K562 (cell line): Measurements from ENCODE around the gene MBLAC2. TPM values are rescaled to one million over a fixed set of nuclear protein-coding genes. Genes with fewer than 3 reads are reported as not detected.
A peak's percentile ranks its signal among the peaks of the same experiment; 100 is the strongest.

Experiments used
- ATAC-seq: fragments of 200-7000 bp; cut with Tn5 transposase; 3 replicates; pipeline ENCODE4 v1.9.1; 2020; ENCODE audit warnings: moderate library complexity
- BruUV-seq: library from RNA; stranded (reverse); fragments of 400-500 nt; replicated peaks from 2 replicates; lab custom pipeline; 2021; lab: Mats Ljungman, UMichigan
- CTCF ChIA-PET: fragments of 300-600 bp; formaldehyde crosslinking; extraction: SDS; loops from one replicate; lab custom pipeline; 2021; ENCODE audit warnings: low intra/inter-chr PET ratio; lab: Yijun Ruan, JAX
- POLR2A ChIA-PET: fragments of 300-600, 350-650 bp; sonication (Branson Sonifier 250); formaldehyde crosslinking; extraction: SDS; loops from one replicate; lab custom pipeline; 2021; ENCODE audit warnings: antibody characterized with exemption, inconsistent platforms; lab: Yijun Ruan, JAX
- DNase-seq, 4 experiments: peaks; one replicate each; pipeline versions ENCODE4 v3.0.0 to v3.0.0-alpha.2; 2011 to 2018; ENCODE audit warnings: low spot score in 3 of 4, mixed read lengths in 3 of 4; ENCODE audit errors: extremely low read depth in 1 of 4
- FAIRE-seq: peaks from 2 replicates; lab custom pipeline; 2011; peaks lifted over from hg19 to GRCh38; lab: Jason Lieb, UNC
- H2AFZ ChIP-seq: 2 replicates; pipeline ENCODE4 v1.6.0; 2011; ENCODE audit warnings: low read depth, low read length, control low read depth, inconsistent platforms
- H3K27ac ChIP-seq: fragments of 200-600 bp; 3 replicates; pipeline ENCODE4 v1.8.0; 2011; ENCODE audit warnings: low read depth, mild to moderate bottlenecking, control low read depth, inconsistent platforms, low read length, moderate library complexity, mixed read lengths; ENCODE audit errors: extremely low read depth
- H3K27me3 ChIP-seq, 2 experiments: fragments of 300-600 bp in 1 of 2; 2 replicates in 1 of 2; 3 replicates in 1 of 2; pipeline versions ENCODE4 v1.6.0 to v1.8.0; 2011; ENCODE audit warnings: inconsistent platforms in 2 of 2, low read length in 2 of 2, mild to moderate bottlenecking in 1 of 2, mixed read lengths in 1 of 2, moderate library complexity in 1 of 2; ENCODE audit not compliant: control insufficient read depth in 2 of 2, insufficient read depth in 2 of 2
- H3K36me3 ChIP-seq: fragments of 300-600 bp; 3 replicates; pipeline ENCODE4 v1.8.0; 2011; ENCODE audit warnings: mild to moderate bottlenecking, low read length, inconsistent platforms; ENCODE audit not compliant: control insufficient read depth, insufficient read depth
- H3K4me1 ChIP-seq, 2 experiments: fragments of 200-600 bp in 1 of 2; replicated peaks in 1 of 2; 2 replicates in 1 of 2; 3 replicates in 1 of 2; pipeline versions ENCODE4 v1.5.1 to v1.8.0; 2011; ENCODE audit warnings: inconsistent platforms in 2 of 2, low read length in 2 of 2, mild to moderate bottlenecking in 1 of 2, mixed read lengths in 1 of 2, moderate library complexity in 1 of 2; ENCODE audit not compliant: control insufficient read depth in 2 of 2, insufficient read depth in 2 of 2
- H3K4me2 ChIP-seq: 2 replicates; pipeline ENCODE4 v1.6.1; 2011; ENCODE audit warnings: low read length, control low read depth, inconsistent platforms, mixed read lengths; ENCODE audit not compliant: insufficient read depth
- H3K4me3 ChIP-seq: fragments of 200-600 bp; sonication (generic), shearing (Covaris generic); 2 replicates; pipeline ENCODE4 v1.5.1; 2016; ENCODE audit warnings: control low read depth, inconsistent platforms
- H3K79me2 ChIP-seq: fragments of 200-600 bp; 3 replicates; pipeline ENCODE4 v1.8.0; 2011; ENCODE audit warnings: low read length, inconsistent platforms; ENCODE audit not compliant: control insufficient read depth, insufficient read depth
- H3K9ac ChIP-seq, 2 experiments: 2 replicates each; pipeline versions ENCODE4 v1.6.0 to v1.6.1; 2011; ENCODE audit warnings: low read depth in 2 of 2, low read length in 2 of 2, control low read depth in 1 of 2, inconsistent platforms in 1 of 2, mild to moderate bottlenecking in 1 of 2, mixed read lengths in 1 of 2; ENCODE audit not compliant: insufficient read depth in 1 of 2
- H3K9me1 ChIP-seq: one replicate; pipeline ENCODE4 v1.6.0; 2011; ENCODE audit warnings: inconsistent platforms, mild to moderate bottlenecking, low read length, moderate library complexity; ENCODE audit not compliant: control insufficient read depth, insufficient read depth
- H3K9me3 ChIP-seq: replicated peaks from 2 replicates; pipeline ENCODE4 v1.5.1; 2011; ENCODE audit warnings: low read depth, low read length, inconsistent platforms; ENCODE audit not compliant: control insufficient read depth, insufficient read depth
- H4K20me1 ChIP-seq: replicated peaks from 2 replicates; pipeline ENCODE4 v1.6.1; 2011; ENCODE audit warnings: low read length, inconsistent platforms, mixed read lengths; ENCODE audit not compliant: control insufficient read depth, insufficient read depth
- HNRNPH1 ChIP-seq: fragments of 200-400 bp; formaldehyde crosslinking; optimal IDR thresholded peaks from 2 replicates; pipeline ENCODE3; 2017; ENCODE audit warnings: low read depth, mild to moderate bottlenecking, low read length, moderate library complexity
- JUND ChIP-seq, 2 experiments: IDR thresholded peaks; 2 replicates in 1 of 2; 3 replicates in 1 of 2; pipeline ENCODE4 v1.6.1; 2011; ENCODE audit warnings: borderline replicate concordance in 2 of 2, low read depth in 2 of 2, low read length in 2 of 2, improper control_type of control experiment in 1 of 2, missing biosample characterization in 1 of 2, missing genetic modification characterization in 1 of 2, missing genetic modification reagents in 1 of 2
- MBD2 ChIP-seq: sonication (generic); IDR thresholded peaks from 2 replicates; pipeline ENCODE4 v1.6.1; 2016; ENCODE audit warnings: low read depth, borderline replicate concordance
- NBN ChIP-seq: fragments of 450-650 bp; IDR thresholded peaks from 2 replicates; pipeline ENCODE4 v1.6.1; 2016; ENCODE audit warnings: low read depth, mild to moderate bottlenecking
- RB1 ChIP-seq: fragments of 450-650 bp; IDR thresholded peaks from 2 replicates; pipeline ENCODE4 v1.6.1; 2017; ENCODE audit warnings: low read depth, mild to moderate bottlenecking
- RNF2 ChIP-seq: sonication (generic); IDR thresholded peaks from 2 replicates; pipeline ENCODE4 v1.6.1; 2016
- TAF15 ChIP-seq: fragments of 200-400 bp; formaldehyde crosslinking; IDR thresholded peaks from 2 replicates; pipeline ENCODE4 v1.6.1; 2017; ENCODE audit warnings: mild to moderate bottlenecking, low read depth, low read length, moderate library complexity
- ZEB2 ChIP-seq: fragments of 450-650 bp; IDR thresholded peaks from 2 replicates; pipeline ENCODE4 v1.6.1; 2016
- ZNF133 ChIP-seq: fragments of 250-450 bp; sonication (Bioruptor Pico); IDR thresholded peaks from 2 replicates; pipeline ENCODE4 v1.4.0; 2020; ENCODE audit warnings: mild to moderate bottlenecking
- in situ Hi-C: fragments of 300-500 bp; cut with MboI; formaldehyde crosslinking; loops from 4 replicates; pipeline ENCODE4 v1.15.0; 2018; ENCODE audit warnings: inconsistent platforms, mixed read lengths
- intact Hi-C: fragments of 100-400 bp; cut with micrococcal nuclease; formaldehyde crosslinking; loops from 2 replicates; pipeline ENCODE4 v1.14.2; 2022
- polyA plus RNA-seq, 8 experiments: library from polyadenylated mRNA; depleted of rRNA in 4 of 8; stranded (reverse) in 5 of 8; unstranded in 3 of 8; fragments of >200 nt; fragmentation: Nextera tagmentation in 2 of 8; fragmentation: Illumina TruSeq in 1 of 8; extraction: Ambion mirVana in 2 of 8; extraction: Trizol in 1 of 8; gene quantifications; 2 replicates each; pipeline versions ENCODE4 v1.2.1 to v1.2.3, GENCODE V29; 2011 to 2014; ENCODE audit warnings: inconsistent platforms in 1 of 8, missing spikeins in 1 of 8
- total RNA-seq, 7 experiments: library from RNA; depleted of rRNA in 6 of 7; stranded (reverse); fragments of >200 nt in 6 of 7; fragmentation: Illumina TruSeq in 2 of 7; extraction: Trizol in 2 of 7; gene quantifications; 2 replicates each; pipeline versions ENCODE4 v1.2.1 to v1.2.3, GENCODE V29; 2011 to 2021; ENCODE audit warnings: low replicate concordance in 1 of 7
- TF ChIP-seq, protein P1 (sequence below): conservative IDR thresholded peaks from 2 replicates; pipeline ENCODE4 v1.6.1; 2011; ENCODE audit warnings: low read depth, mild to moderate bottlenecking, low read length; ENCODE audit not compliant: control insufficient read depth
- TF ChIP-seq, protein P2 (sequence below): sonication (generic); formaldehyde crosslinking; IDR thresholded peaks from 2 replicates; pipeline ENCODE4 v1.8.1; 2023; ENCODE audit warnings: mild to moderate bottlenecking, missing genetic modification reagents

Gene MBLAC2
- total and polyA plus RNA-seq, 9 of the 15 experiments (the other 6 are each of a cell fraction or from before 2014, with no cell fraction given): 2.4 to 13.1 (median 10.3) TPM

DNA sequence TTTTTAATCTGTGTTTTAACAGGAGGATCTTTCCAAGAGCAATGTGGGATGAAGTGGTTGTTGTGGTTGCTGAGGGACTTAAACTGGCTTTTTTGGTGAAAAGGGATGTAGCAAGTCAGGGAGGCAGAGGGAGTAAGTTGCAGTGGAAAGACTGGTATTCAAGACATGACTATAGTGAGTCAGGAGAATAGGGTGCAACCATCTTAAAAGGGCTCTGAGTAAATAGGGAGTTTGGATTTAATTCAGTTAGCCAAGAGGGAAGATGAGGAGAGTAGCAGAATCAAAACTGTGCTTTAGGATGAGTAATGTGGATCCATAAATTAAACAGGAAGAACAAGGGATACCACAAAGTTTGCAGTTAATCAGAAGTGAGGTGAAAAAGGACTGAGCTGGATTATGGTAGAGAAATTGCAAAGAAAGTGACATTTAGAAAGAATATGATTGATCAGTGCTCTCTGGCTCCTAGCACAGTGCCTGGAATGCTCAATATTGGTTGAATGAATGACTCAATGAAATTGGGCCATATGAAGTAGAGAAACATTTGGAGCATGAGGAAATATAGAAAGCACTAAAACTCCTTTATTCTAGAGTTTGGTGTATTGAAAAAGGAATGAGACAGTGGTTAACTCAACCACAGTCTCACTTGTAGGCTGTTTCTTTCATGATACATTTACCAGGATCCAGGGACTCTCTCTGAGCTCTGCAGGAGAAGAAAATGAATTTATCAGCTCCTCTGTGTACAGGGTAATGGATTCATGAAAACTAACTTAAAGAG is 5.2 kb upstream of the MBLAC2 start:
- intact Hi-C loops: loop anchor here (10.0 kb wide), 1 partner anchor 125 kb away; no protein-coding TSS in a partner anchor

More for the DNA sequence above, 5.2 kb upstream of the MBLAC2 start:
- Histone ChIP-seq H2AFZ (no peak overlapping the region), H3K79me2 (peaks cover 58% of the 10 kb centered on the region), H3K4me1 (peaks cover 5 to 25% of the 10 kb centered on the region in 2 experiments; a peak in 3 of 5 replicates), H3K27me3 (no peaks in the 10 kb centered on the region), H3K9ac (no peak overlapping the region), H3K36me3 (peaks cover 59% of the 10 kb centered on the region), H3K9me1 (no peaks in the 10 kb centered on the region), H3K9me3 (no peaks in the 10 kb centered on the region), H3K27ac (no peak overlapping the region), H3K4me3 (no peak overlapping the region)
- no peak for ATAC-seq
- CTCF ChIA-PET: no interaction called here
- DNase-seq: no peak
- in situ Hi-C loops: no loop called here
- peak; percentile 11 for FAIRE-seq
- BruUV-seq: no TSS peak
- TF ChIP-seq ZEB2 (no peak), MBD2 (no peak), JUND (IDR thresholded peaks at IDR 0.05; ENCODE audit: borderline replicate concordance, low read depth, low read length) (no peak), JUND (tag; IDR thresholded peaks at IDR 0.05; ENCODE audit: borderline replicate concordance, low read depth, low read length) (no peak), RNF2 (no peak), TAF15 (no peak), NBN (no peak), RB1 (no peak), ZNF133 (CRISPR knock-in tag) (no peak), HNRNPH1 (no peak)
- TF ChIP-seq, protein P1, sequence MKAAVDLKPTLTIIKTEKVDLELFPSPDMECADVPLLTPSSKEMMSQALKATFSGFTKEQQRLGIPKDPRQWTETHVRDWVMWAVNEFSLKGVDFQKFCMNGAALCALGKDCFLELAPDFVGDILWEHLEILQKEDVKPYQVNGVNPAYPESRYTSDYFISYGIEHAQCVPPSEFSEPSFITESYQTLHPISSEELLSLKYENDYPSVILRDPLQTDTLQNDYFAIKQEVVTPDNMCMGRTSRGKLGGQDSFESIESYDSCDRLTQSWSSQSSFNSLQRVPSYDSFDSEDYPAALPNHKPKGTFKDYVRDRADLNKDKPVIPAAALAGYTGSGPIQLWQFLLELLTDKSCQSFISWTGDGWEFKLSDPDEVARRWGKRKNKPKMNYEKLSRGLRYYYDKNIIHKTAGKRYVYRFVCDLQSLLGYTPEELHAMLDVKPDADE: no peak
- TF ChIP-seq, protein P2, sequence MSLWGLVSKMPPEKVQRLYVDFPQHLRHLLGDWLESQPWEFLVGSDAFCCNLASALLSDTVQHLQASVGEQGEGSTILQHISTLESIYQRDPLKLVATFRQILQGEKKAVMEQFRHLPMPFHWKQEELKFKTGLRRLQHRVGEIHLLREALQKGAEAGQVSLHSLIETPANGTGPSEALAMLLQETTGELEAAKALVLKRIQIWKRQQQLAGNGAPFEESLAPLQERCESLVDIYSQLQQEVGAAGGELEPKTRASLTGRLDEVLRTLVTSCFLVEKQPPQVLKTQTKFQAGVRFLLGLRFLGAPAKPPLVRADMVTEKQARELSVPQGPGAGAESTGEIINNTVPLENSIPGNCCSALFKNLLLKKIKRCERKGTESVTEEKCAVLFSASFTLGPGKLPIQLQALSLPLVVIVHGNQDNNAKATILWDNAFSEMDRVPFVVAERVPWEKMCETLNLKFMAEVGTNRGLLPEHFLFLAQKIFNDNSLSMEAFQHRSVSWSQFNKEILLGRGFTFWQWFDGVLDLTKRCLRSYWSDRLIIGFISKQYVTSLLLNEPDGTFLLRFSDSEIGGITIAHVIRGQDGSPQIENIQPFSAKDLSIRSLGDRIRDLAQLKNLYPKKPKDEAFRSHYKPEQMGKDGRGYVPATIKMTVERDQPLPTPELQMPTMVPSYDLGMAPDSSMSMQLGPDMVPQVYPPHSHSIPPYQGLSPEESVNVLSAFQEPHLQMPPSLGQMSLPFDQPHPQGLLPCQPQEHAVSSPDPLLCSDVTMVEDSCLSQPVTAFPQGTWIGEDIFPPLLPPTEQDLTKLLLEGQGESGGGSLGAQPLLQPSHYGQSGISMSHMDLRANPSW: no peak
- TF ChIP-seq, all 486 proteins: peak for 0
- Histone ChIP-seq H4K20me1 (no peaks in the 10 kb centered on the region), H3K4me2 (no peak overlapping the region)
- POLR2A ChIA-PET: no interaction called here
